Nephron (organoid): Measurements from ENCODE around the gene CHID1.
A peak's percentile ranks its signal among the peaks of the same experiment; 100 is the strongest.

Experiments
- H3K27ac Mint-ChIP-seq, 3 experiments: 2 replicates each; pipeline ENCODE4 v1.8.0; 2020; ENCODE audit warnings: mixed read lengths in 3 of 3, mild to moderate bottlenecking in 2 of 3, moderate library complexity in 1 of 3
- H3K27me3 Mint-ChIP-seq: 2 replicates; pipeline ENCODE4 v1.8.0; 2021; ENCODE audit warnings: low read depth, mild to moderate bottlenecking, moderate library complexity, mixed read lengths
- H3K36me3 Mint-ChIP-seq: 2 replicates; pipeline ENCODE4 v1.8.0; 2020; ENCODE audit warnings: low read depth, mixed read lengths
- H3K4me1 Mint-ChIP-seq: 2 replicates; pipeline ENCODE4 v1.8.0; 2020; ENCODE audit warnings: mixed read lengths
- H3K4me3 Mint-ChIP-seq, 3 experiments: 2 replicates each; pipeline ENCODE4 v1.8.0; 2020; ENCODE audit warnings: mild to moderate bottlenecking in 3 of 3, mixed read lengths in 3 of 3, moderate library complexity in 2 of 3
- H3K9me3 Mint-ChIP-seq: 2 replicates; pipeline ENCODE4 v1.8.0; 2020; ENCODE audit warnings: mixed read lengths
- CTCF ChIP-seq, 3 experiments: fragments of 200-600 bp; sonication (generic); IDR thresholded peaks; one replicate each; pipeline ENCODE4 v1.5.0; 2021; ENCODE audit warnings: antibody characterized with exemption in 3 of 3; ENCODE audit not compliant: unreplicated experiment in 3 of 3

CHID1 gene

DNA sequence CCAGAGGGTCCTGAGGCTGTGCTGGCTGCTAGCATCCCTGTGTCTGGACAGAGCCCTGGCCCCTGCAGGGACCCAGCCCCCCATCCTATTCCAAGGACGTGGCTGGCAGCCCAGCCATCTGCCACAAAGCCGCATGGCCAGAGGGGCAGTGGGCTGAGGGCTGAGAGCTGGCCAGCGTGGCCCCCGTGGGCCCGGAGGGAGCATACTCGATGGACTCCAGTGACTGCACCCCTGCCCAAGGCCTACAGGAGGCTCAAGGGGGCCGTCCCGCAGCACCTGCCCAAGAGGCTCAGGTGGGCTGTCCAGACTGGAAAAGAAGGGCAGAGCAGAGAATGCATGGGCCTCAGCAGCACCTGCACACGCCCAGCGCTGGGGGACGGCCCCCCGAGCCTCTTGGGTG is 54.8 kb downstream of the CHID1 start:
- peaks cover 16% of the 10 kb centered on the region for H3K4me1 Mint-ChIP-seq
- no peak overlapping the region for H3K27ac Mint-ChIP-seq
- TF ChIP-seq CTCF (IDR thresholded peaks at IDR 0.05; ENCODE audit: unreplicated experiment in 3 of 3), result no peak
- no peak overlapping the region for H3K4me3 Mint-ChIP-seq
- peaks cover 4% of the 10 kb centered on the region for H3K27me3 Mint-ChIP-seq
- no peaks in the 10 kb centered on the region for H3K36me3 Mint-ChIP-seq
- no peaks in the 10 kb centered on the region for H3K9me3 Mint-ChIP-seq

DNA sequence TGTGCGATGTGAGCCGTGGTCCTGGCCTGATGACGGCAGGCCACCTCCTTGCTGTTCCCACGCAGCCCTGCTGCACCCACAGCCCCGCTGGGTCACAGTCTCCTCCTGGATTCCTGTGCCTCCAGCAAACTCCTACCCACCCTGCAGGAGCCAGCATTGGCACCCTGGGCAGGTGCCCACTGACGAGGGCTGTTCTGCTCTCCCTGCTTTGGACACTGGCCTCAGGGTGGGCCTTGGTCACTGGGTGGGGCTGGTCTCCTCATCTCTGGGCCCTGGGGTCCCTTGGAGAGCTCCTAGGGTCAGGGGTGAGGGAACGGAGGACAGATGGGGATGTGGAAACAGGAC is 55.3 kb downstream of the CHID1 start:
- TF ChIP-seq CTCF (IDR thresholded peaks at IDR 0.05; ENCODE audit: unreplicated experiment in 3 of 3), result no peak
- H3K4me3 Mint-ChIP-seq, result no peak overlapping the region
- H3K27me3 Mint-ChIP-seq, result peaks cover 4% of the 10 kb centered on the region
- no peaks in the 10 kb centered on the region for H3K9me3 Mint-ChIP-seq
- peaks cover 16% of the 10 kb centered on the region for H3K4me1 Mint-ChIP-seq
- no peak overlapping the region for H3K27ac Mint-ChIP-seq
- no peaks in the 10 kb centered on the region for H3K36me3 Mint-ChIP-seq

GRCh38 chr11:854601-855329 is 55.8 kb downstream of the CHID1 start:
- TF ChIP-seq CTCF (IDR thresholded peaks at IDR 0.05; ENCODE audit: unreplicated experiment in 3 of 3), result no peak
- Mint-ChIP-seq H3K9me3 (no peaks in the 10 kb centered on the region), H3K36me3 (no peaks in the 10 kb centered on the region), H3K27me3 (peaks cover 4% of the 10 kb centered on the region), H3K27ac (peak overlapping the region in 2 of 3 experiments; percentile 28 to 52), H3K4me3 (peak overlapping the region in 1 of 3 experiments; percentile 49), H3K4me1 (peaks cover 14% of the 10 kb centered on the region)

DNA sequence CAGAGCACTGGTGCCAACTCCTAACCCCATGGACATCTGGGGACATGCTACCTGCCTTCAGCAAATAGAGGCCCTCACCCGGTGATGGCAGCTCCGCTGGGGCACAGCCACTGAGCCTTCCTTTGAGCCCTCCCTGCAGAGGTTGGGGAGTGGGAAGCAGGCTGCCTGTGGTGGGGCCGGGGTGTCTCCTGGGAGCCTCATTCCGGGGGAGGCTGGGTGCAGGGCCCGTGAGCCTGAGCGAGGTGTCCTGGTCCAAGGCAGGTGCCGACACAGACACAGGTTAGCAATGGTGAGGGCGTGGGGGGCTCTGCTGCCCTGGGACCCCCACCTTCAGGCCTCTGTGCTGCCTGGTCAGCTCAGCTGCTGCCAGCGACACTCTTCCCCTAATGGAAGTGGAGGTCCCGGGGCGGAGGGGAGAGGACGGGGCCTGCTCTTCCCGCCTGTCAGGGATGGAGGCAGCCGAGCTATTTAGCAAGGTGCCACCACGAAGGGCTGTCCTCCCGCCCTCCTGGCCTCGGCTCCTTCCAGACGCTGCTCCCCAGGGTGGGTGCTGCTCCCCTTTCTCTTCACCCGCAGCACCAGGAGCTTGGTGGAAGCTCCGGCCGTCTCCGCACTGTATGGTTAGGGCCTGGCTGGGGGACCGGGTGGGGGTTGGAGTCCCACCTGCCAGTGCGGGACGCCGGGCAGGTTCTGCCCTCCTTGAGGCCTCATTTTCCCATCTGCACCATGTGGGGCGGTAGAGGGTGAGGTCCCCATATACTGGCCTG is 56.7 kb downstream of the CHID1 start:
- no peaks in the 10 kb centered on the region for H3K36me3 Mint-ChIP-seq
- peaks cover 4% of the 10 kb centered on the region for H3K27me3 Mint-ChIP-seq
- no peaks in the 10 kb centered on the region for H3K9me3 Mint-ChIP-seq
- no peak overlapping the region for H3K4me3 Mint-ChIP-seq
- no peak for TF ChIP-seq CTCF (IDR thresholded peaks at IDR 0.05; ENCODE audit: unreplicated experiment in 3 of 3)
- peaks cover 9% of the 10 kb centered on the region for H3K4me1 Mint-ChIP-seq
- H3K27ac Mint-ChIP-seq, result no peak overlapping the region

GRCh38 chr11:852762-853161 is 57.8 kb downstream of the CHID1 start:
- Mint-ChIP-seq H3K9me3 (no peaks in the 10 kb centered on the region), H3K4me3 (peak overlapping the region in 2 of 3 experiments; percentile 28 to 34), H3K4me1 (peaks cover 9% of the 10 kb centered on the region), H3K36me3 (no peaks in the 10 kb centered on the region), H3K27me3 (peaks cover 4% of the 10 kb centered on the region), H3K27ac (no peak overlapping the region)
- TF ChIP-seq CTCF (IDR thresholded peaks at IDR 0.05; ENCODE audit: unreplicated experiment in 3 of 3), result no peak
